Body of pancreas (tissue), 4 donors: ENCODE data around the gene YIPF2.

Experiments
- POLR2A ChIP-seq, 3 donors: fragments of 450-650 bp; IDR thresholded peaks; one replicate each; pipeline ENCODE4 v1.6.1; 2016; ENCODE audit warnings: antibody characterized with exemption in 3 of 3, mild to moderate bottlenecking in 2 of 3
- TF ChIP-seq, protein P1 (sequence below), 7 experiments: fragments of 450-650 bp in 4 of 7; fragments of 200-600 bp in 3 of 7; sonication (generic) in 3 of 7; IDR thresholded peaks; one replicate each; pipeline ENCODE4 v1.5.1; 2016 to 2019; ENCODE audit warnings: antibody characterized with exemption in 7 of 7

DNA sequence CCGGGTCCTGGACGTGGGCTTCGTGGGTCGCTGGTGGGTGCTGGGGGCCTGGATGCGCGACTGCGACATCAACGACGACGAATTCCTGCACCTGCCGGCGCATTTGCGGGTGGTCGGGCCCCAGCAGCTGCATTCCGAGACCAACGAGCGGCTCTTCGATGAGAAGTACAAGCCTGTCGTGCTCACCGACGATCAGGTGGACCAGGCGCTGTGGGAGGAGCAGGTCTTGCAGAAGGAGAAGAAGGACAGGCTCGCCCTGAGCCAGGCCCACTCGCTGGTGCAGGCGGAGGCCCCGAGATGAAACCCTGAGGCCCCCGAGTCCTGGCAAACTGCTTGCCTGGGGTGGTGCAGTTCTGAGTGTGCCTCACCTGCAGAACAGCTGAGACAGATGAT lies 959 bp upstream of the YIPF2 start:
- TF ChIP-seq, protein P1, sequence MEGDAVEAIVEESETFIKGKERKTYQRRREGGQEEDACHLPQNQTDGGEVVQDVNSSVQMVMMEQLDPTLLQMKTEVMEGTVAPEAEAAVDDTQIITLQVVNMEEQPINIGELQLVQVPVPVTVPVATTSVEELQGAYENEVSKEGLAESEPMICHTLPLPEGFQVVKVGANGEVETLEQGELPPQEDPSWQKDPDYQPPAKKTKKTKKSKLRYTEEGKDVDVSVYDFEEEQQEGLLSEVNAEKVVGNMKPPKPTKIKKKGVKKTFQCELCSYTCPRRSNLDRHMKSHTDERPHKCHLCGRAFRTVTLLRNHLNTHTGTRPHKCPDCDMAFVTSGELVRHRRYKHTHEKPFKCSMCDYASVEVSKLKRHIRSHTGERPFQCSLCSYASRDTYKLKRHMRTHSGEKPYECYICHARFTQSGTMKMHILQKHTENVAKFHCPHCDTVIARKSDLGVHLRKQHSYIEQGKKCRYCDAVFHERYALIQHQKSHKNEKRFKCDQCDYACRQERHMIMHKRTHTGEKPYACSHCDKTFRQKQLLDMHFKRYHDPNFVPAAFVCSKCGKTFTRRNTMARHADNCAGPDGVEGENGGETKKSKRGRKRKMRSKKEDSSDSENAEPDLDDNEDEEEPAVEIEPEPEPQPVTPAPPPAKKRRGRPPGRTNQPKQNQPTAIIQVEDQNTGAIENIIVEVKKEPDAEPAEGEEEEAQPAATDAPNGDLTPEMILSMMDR (IDR thresholded peaks at IDR 0.05): no peak
- TF ChIP-seq POLR2A (IDR thresholded peaks at IDR 0.05): no peak
